ENCODE data around the gene PPP2R3B.
A peak's percentile ranks its signal among the peaks of the same experiment; 100 is the strongest.
"Not testable (repeated sequence)": the region's sequence is repeated elsewhere in the genome, so short reads cannot be mapped to it uniquely, and the experiment has no call there.

PPP2R3B gene

GRCh38 chrX:317424-318067 is 69.2 kb downstream of the PPP2R3B start:
- DNase-seq, result no peak

- DNase-seq, result no peak
These were observed 70.1 kb downstream of the PPP2R3B start for GRCh38 chrX:316351-317325.

GRCh38 chrX:314781-315595 is 71.7 kb downstream of the PPP2R3B start:
- DNase-seq, result peak; percentile 15

GRCh38 chrX:314049-314448 is 72.7 kb downstream of the PPP2R3B start:
- DNase-seq, result peak; percentile 14

- peak; percentile 4 for DNase-seq
These were observed 73.2 kb downstream of the PPP2R3B start for GRCh38 chrX:313546-313945.

GRCh38 chrX:312621-313331 is 73.9 kb downstream of the PPP2R3B start:
- DNase-seq, result peak; percentile 14

- peak; percentile 13 for DNase-seq
These were observed 75.3 kb downstream of the PPP2R3B start for GRCh38 chrX:311156-312129.

GRCh38 chrX:310621-311155 is 76.0 kb downstream of the PPP2R3B start:
- no peak for DNase-seq

- DNase-seq, result peak; percentile 5
These were observed 77.7 kb downstream of the PPP2R3B start for GRCh38 chrX:308821-309520.

- peak; percentile 12 for DNase-seq
These were observed 79.2 kb downstream of the PPP2R3B start for GRCh38 chrX:307261-308111.

GRCh38 chrX:306614-307251 is 80.0 kb downstream of the PPP2R3B start:
- not testable (repeated sequence) for DNase-seq

GRCh38 chrX:305781-306613 is 80.7 kb downstream of the PPP2R3B start:
- peak; percentile 13 for DNase-seq

- DNase-seq, result no peak
These were observed 83.7 kb downstream of the PPP2R3B start for GRCh38 chrX:302975-303374.

GRCh38 chrX:300334-300733 is 86.4 kb downstream of the PPP2R3B start:
- DNase-seq, result no peak

- no peak for DNase-seq
These were observed 87.7 kb downstream of the PPP2R3B start for GRCh38 chrX:298993-299392.

- DNase-seq, result no peak
These were observed 91.6 kb downstream of the PPP2R3B start for GRCh38 chrX:295136-295535.

All from activated CD8-positive, alpha-beta memory T cell treated with anti-CD3 and anti-CD28 coated beads, Interleukin-2, amount 50 U/mL, for 4 hours (primary cell).